Thyroid gland (tissue), 4 donors: ENCODE data around the gene MS4A10.

Source experiments
- CTCF ChIP-seq, 6 experiments: fragments of 200-600 bp in 3 of 6; fragments of 450-650 bp in 3 of 6; sonication (generic) in 3 of 6; IDR thresholded peaks; one replicate each; pipeline ENCODE4 v1.5.1; 2016 to 2019; ENCODE audit warnings: antibody characterized with exemption in 6 of 6, mild to moderate bottlenecking in 2 of 6, inconsistent platforms in 1 of 6, moderate library complexity in 1 of 6
- POLR2A ChIP-seq, 2 donors: fragments of 450-650 bp; IDR thresholded peaks; one replicate each; pipeline ENCODE4 v1.6.1; 2017; ENCODE audit warnings: antibody characterized with exemption in 2 of 2, mild to moderate bottlenecking in 2 of 2, moderate library complexity in 1 of 2

GRCh38 chr11:60842668-60843600 lies 57.8 kb downstream of the MS4A10 start:
- TF ChIP-seq CTCF (IDR thresholded peaks at IDR 0.05): no peak
- no peak for TF ChIP-seq POLR2A (IDR thresholded peaks at IDR 0.05)
